ENCODE results near the gene MAPT. TPM values are rescaled to one million over a fixed set of nuclear protein-coding genes. Genes with fewer than 3 reads are reported as not detected.

Gene MAPT
- total and polyA plus RNA-seq, 2 of the 13 experiments (the other 11 are each of a cell fraction or from before 2014, with no cell fraction given), result 2.1 to 2.8 TPM

- TF ChIP-seq CSRNP2 (CRISPR knock-in tag; conservative IDR thresholded peaks at IDR 0.05; ENCODE audit: low read depth) (no peak), ZNF451 (CRISPR knock-in tag; IDR thresholded peaks at IDR 0.05) (no peak), JUND (CRISPR knock-in tag; IDR thresholded peaks at IDR 0.05) (peak; percentile 69; the same call in 1 of the 2 replicates), RARA (CRISPR knock-in tag; IDR thresholded peaks at IDR 0.05) (peak; percentile 28; the same call in 1 of the 2 replicates), MATR3 (CRISPR knock-in tag; IDR thresholded peaks at IDR 0.05) (no peak), CBX2 (IDR thresholded peaks at IDR 0.05; ENCODE audit: low read depth, low read length) (no peak), CBX2 (CRISPR knock-in tag; IDR thresholded peaks at IDR 0.05; ENCODE audit: low read depth) (no peak), ZNF18 (CRISPR knock-in tag; IDR thresholded peaks at IDR 0.05; ENCODE audit: insufficient replicate concordance) (no peak), PTBP1 (IDR thresholded peaks at IDR 0.05; ENCODE audit: low read depth, low read length, poor library complexity, severe bottlenecking) (no peak), ZNF326 (CRISPR knock-in tag; IDR thresholded peaks at IDR 0.05; ENCODE audit: borderline replicate concordance) (no peak), RFX5 (IDR thresholded peaks at IDR 0.05; ENCODE audit: low read depth, low read length) (no peak), ZNF629 (CRISPR knock-in tag; conservative IDR thresholded peaks at IDR 0.05) (no peak), ZNF615 (CRISPR knock-in tag; IDR thresholded peaks at IDR 0.05; ENCODE audit: borderline replicate concordance) (no peak), GTF2F1 (IDR thresholded peaks at IDR 0.05; ENCODE audit: low read length) (no peak), BCL6 (CRISPR knock-in tag; IDR thresholded peaks at IDR 0.05) (peak; percentile 25; the same call in 1 of the 2 replicates), TCF7 (IDR thresholded peaks at IDR 0.05; ENCODE audit: low read depth) (no peak), ZNF790 (CRISPR knock-in tag; IDR thresholded peaks at IDR 0.05; ENCODE audit: borderline replicate concordance) (no peak), HOXD1 (CRISPR knock-in tag; IDR thresholded peaks at IDR 0.05) (0 out of 2 replicates have a peak, but pooled peaks have one; percentile 38), CREM (IDR thresholded peaks at IDR 0.05) (no peak), CREM (CRISPR knock-in tag; IDR thresholded peaks at IDR 0.05) (no peak)
- TF ChIP-seq, protein P1, sequence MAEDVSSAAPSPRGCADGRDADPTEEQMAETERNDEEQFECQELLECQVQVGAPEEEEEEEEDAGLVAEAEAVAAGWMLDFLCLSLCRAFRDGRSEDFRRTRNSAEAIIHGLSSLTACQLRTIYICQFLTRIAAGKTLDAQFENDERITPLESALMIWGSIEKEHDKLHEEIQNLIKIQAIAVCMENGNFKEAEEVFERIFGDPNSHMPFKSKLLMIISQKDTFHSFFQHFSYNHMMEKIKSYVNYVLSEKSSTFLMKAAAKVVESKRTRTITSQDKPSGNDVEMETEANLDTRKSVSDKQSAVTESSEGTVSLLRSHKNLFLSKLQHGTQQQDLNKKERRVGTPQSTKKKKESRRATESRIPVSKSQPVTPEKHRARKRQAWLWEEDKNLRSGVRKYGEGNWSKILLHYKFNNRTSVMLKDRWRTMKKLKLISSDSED (CRISPR knock-in tag; IDR thresholded peaks at IDR 0.05), result no peak
- TF ChIP-seq, protein P2, sequence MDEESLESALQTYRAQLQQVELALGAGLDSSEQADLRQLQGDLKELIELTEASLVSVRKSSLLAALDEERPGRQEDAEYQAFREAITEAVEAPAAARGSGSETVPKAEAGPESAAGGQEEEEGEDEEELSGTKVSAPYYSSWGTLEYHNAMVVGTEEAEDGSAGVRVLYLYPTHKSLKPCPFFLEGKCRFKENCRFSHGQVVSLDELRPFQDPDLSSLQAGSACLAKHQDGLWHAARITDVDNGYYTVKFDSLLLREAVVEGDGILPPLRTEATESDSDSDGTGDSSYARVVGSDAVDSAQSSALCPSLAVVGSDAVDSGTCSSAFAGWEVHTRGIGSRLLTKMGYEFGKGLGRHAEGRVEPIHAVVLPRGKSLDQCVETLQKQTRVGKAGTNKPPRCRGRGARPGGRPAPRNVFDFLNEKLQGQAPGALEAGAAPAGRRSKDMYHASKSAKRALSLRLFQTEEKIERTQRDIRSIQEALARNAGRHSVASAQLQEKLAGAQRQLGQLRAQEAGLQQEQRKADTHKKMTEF (CRISPR knock-in tag; IDR thresholded peaks at IDR 0.05), result peak; percentile 93
- TF ChIP-seq, protein P3, sequence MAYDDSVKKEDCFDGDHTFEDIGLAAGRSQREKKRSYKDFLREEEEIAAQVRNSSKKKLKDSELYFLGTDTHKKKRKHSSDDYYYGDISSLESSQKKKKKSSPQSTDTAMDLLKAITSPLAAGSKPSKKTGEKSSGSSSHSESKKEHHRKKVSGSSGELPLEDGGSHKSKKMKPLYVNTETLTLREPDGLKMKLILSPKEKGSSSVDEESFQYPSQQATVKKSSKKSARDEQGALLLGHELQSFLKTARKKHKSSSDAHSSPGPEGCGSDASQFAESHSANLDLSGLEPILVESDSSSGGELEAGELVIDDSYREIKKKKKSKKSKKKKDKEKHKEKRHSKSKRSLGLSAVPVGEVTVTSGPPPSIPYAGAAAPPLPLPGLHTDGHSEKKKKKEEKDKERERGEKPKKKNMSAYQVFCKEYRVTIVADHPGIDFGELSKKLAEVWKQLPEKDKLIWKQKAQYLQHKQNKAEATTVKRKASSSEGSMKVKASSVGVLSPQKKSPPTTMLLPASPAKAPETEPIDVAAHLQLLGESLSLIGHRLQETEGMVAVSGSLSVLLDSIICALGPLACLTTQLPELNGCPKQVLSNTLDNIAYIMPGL (CRISPR knock-in tag; IDR thresholded peaks at IDR 0.05; ENCODE audit: borderline replicate concordance in 1 of 2, low read depth in 1 of 2), result peak; percentile 96
These were observed 54.7 kb downstream of the MAPT start (continued) for GRCh38 chr17:45948881-45949624.

All from HepG2 (cell line).